ENCODE measurements around the gene DIP2C.
"Not testable (repeated sequence)": the region's sequence is repeated elsewhere in the genome, so short reads cannot be mapped to it uniquely, and the experiment has no call there.

Gene DIP2C

GRCh38 chr10:590721-591120 lies 98.7 kb downstream of the DIP2C start:
- no peak for DNase-seq

GRCh38 chr10:589961-590680 lies 99.3 kb downstream of the DIP2C start:
- no peak for DNase-seq

GRCh38 chr10:588246-589165 lies 101.0 kb downstream of the DIP2C start:
- DNase-seq: no peak

- no peak for DNase-seq
Observed at GRCh38 chr10:586716-587115, 102.8 kb downstream of the DIP2C start.

GRCh38 chr10:586151-586550 lies 103.3 kb downstream of the DIP2C start:
- DNase-seq: no peak

DNA sequence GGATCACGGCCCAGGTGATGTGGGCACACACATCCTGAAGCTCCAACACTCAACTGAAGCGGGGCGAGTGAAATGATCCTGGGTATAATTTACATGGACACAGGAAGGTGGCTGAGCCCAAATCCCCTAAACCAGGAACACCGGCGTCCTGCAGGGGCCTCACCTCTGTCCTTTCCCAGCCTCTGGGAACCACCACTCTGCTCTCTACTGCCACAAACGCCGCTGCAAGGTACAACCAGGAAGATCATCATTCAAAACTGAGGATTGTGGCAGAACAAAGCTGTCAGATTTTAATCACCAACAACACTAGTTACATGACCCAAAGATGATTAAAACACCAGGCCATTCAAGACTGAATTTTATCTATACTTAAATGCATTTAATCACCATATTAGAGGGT lies 104.0 kb downstream of the DIP2C start:
- no peak for DNase-seq

DNA sequence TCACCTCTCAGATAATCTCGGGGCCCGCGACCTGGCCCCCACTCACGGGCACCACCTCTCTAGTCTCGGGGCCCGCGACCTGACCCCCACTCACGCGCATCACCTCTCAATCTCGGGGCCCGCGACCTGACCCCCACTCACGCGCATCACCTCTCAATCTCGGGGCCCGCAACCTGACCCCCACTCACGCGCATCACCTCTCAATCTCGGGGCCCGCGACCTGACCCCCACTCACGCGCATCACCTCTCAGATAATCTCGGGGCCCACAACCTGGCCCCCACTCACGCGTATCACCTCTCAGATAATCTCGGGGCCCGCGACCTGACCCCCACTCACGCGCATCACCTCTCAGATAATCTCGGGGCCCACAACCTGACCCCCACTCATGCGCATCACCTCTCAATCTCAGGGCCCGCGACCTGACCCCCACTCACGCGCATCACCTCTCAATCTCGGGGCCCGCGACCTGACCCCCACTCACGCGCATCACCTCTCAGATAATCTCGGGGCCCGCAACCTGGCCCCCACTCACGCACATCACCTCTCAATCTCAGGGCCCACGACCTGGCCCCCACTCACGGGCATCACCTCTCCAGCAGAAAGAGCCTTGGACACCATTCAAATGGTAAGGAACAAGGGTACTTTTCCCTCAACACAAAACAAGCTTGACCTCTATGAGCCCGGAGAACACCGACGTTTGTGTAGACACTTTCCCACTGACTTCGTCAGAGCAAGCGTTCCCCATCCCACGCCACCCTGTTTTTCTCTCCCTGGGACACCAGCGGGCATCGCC lies 104.8 kb downstream of the DIP2C start:
- DNase-seq: not testable (repeated sequence)

GRCh38 chr10:583433-583832 lies 106.0 kb downstream of the DIP2C start:
- DNase-seq: no peak

- no peak for DNase-seq
Observed at GRCh38 chr10:581776-582330, 107.6 kb downstream of the DIP2C start.

DNA sequence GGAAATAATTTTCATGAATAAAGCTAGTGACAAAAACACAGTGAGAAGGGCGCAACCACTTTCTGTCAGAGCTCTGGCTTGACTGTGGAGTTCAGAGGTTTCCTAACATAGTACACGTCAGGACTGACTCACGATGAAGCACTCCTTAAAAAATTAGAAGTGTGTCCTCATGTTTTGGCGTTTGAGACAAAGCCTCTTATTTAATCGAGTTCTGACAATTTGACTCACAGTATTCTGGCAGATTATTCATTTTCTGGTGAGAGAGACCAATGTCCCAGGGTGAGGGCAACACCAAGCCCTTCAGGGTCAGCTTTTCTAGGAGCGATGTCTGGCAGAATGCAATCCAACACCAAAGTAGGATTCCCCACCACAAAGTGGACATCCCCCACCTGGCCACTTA lies 108.7 kb downstream of the DIP2C start:
- DNase-seq: no peak

- DNase-seq: no peak
Observed at GRCh38 chr10:576130-576465, 113.4 kb downstream of the DIP2C start.

GRCh38 chr10:575402-576129 lies 113.9 kb downstream of the DIP2C start:
- DNase-seq: no peak

DNA sequence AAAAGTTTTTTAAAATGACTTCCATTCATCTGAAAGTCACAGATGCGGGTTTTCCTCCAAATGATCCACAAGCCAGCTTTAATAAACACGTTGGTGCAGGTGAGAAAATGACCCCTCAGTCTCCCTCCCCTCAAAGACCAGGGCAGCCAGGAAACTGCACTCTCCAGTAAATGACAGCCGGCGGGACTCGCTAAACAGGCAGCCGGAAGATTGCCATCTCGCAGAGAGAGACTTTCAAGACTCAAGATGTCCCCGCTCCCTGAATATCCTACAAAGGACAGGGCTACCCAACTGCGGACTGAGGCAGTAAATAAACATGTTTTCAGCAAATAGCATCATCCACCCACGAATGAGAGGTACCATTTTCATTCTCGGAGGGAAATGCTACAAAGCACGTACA lies 116.8 kb downstream of the DIP2C start:
- no peak for DNase-seq

- DNase-seq: no peak
Observed at GRCh38 chr10:571688-572451, 117.6 kb downstream of the DIP2C start.

DNA sequence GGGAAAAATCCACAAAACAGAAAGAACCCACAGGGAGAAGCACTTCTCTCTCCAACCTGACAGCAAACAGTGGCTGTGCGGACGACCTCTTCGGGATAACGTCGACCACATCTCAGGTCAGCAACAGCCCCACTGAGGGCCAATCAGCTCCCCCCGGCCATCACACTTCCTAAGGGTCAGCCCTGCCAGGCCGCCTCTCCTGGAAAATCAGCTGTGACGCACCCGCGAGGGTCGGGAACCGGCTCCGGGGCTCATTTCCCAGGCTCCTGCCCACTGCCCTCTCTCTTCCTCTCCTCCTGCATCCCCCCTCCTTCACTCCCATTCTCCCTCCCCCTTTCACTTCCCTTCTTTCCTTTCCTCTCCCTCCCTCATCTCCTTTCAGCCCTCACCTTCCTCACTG lies 118.3 kb downstream of the DIP2C start:
- no peak for DNase-seq

GRCh38 chr10:570628-571163 lies 118.8 kb downstream of the DIP2C start:
- no peak for DNase-seq

DNA sequence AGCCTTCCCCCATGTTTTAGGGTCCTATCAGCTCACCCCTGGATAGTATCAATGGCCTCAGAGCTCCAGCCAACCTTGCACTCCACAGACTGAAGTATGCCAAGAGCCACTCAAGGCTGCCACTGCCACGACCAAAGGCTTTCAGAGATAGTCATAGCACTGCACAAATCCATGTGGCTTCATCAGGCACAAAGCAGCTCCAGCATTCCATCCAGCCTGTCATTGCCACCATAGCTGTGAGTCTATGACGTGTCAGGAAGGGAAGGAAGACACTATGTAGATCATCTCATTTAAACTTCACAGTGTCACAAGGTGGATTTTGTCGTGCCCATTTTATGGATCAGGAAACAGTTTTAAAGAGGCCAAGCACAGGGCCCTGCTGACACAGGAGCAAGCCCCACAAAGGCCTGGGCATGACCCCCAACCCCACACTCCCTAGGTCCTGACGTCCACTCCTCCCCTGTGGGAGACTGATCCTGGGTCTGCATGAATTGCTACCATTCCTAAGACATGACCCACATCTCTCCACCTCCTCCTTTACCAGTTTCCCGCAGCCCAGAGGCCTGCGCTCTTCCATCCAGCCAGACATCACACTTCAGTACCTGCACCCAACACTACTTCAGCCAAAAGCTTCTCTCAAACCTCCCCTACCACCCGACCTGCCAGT lies 119.4 kb downstream of the DIP2C start:
- DNase-seq: no peak

DNA sequence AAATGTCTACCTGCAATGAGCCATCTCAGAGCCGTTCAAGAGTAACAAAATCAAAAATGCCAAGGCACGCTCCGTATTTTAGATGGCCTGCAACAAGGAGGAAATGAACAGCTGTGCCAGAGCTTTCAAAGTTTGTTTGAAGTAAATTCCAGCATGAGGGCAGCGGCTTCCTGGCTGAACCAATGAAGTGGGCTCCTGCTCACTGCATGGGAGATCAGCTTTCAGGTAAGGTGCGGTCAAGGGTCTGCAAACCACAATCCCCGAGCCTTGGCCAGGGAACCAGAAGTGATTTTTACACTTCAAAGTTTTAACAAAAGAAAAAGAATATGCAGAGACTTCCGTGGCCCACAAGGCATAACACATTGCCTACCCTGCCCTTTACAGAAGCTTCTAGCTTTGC lies 120.6 kb downstream of the DIP2C start:
- DNase-seq: no peak

DNA sequence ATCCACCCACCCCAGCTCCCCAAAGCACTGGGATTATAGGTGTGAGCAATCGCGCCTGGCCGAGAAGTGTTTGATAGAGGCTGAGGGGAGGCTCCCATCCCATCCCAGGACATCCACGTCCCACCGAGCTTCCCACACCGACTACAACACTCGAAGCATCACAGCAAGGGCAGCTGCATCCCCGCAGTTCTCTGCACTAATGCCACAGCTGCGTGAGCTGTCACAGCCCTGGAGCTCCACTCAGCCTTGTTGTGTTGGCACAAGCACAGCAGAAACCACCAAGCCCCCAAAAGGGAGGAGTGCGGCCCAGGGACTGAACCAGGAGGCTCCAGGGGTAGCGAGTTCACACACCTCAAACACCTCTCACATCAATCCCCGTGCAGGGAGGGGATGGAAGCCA lies 121.6 kb downstream of the DIP2C start:
- no peak for DNase-seq

DNA sequence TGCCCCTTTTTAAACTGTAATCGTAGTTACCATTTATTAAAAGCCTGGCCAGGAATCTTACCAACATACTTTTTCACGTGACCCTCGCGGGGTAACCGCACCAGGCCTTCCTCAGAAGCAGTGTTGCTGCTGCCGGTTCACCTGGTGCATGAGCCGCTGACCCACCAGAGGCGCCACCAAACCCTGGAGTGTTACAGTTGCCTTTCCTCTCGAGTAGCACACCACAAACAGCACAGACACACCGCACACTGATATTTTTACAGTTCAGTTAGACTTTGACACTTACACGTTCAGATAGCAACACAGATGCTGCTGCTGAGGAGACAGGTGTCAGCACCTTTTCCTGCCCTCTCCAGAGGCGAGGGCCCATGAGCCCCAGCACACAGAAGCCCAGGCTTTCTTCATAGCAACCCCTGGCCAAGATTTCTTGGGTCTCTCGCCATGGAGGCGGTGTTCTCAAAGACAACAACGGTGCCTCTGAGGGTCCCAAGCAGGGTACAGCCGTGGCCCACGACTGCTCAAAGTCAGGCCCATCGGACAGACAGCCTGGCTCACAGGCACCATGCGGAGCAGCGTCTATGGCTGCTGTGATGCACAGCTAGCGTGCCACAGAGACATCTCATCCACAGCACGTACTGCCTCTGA lies 123.1 kb downstream of the DIP2C start:
- no peak for DNase-seq

Data from stimulated activated CD4-positive, alpha-beta T cell treated with anti-CD3 and anti-CD28 coated beads, Interleukin-12 subunit alpha, Interleukin-12 subunit beta, amount 100 ng/mL, for 4 hours (primary cell).